Effector memory CD4-positive, alpha-beta T cell (primary cell): ENCODE measurements around the gene HS3ST4.

Source experiments
- DNase-seq, 3 donors: peaks; one replicate each; pipeline ENCODE4 v3.0.0-alpha.2; 2020
- H3K27ac ChIP-seq: 2 replicates; pipeline ENCODE4 v1.7.0; 2013; ENCODE audit warnings: mild to moderate bottlenecking, low read length, moderate library complexity; ENCODE audit not compliant: insufficient read depth, poor library complexity, severe bottlenecking
- H3K27me3 ChIP-seq: replicated peaks from 2 replicates; pipeline ENCODE4 v1.7.0; 2013; ENCODE audit warnings: mild to moderate bottlenecking, low read length; ENCODE audit not compliant: insufficient read depth, control insufficient read depth, poor library complexity, severe bottlenecking
- H3K36me3 ChIP-seq: 2 replicates; pipeline ENCODE4 v1.7.0; 2013; ENCODE audit warnings: mild to moderate bottlenecking, low read length, moderate library complexity; ENCODE audit not compliant: control insufficient read depth, insufficient read depth
- H3K4me1 ChIP-seq: 2 replicates; pipeline ENCODE4 v1.7.0; 2013; ENCODE audit warnings: low read length, mild to moderate bottlenecking; ENCODE audit not compliant: control insufficient read depth, insufficient read depth, poor library complexity, severe bottlenecking
- H3K4me3 ChIP-seq: 2 replicates; pipeline ENCODE4 v1.7.0; 2013; ENCODE audit warnings: low read length, low read depth, mild to moderate bottlenecking; ENCODE audit not compliant: insufficient read depth, poor library complexity, severe bottlenecking
- H3K9me3 ChIP-seq: 2 replicates; pipeline ENCODE4 v1.7.0; 2013; ENCODE audit warnings: mild to moderate bottlenecking, low read length, moderate library complexity; ENCODE audit not compliant: control insufficient read depth

HS3ST4 gene

DNA sequence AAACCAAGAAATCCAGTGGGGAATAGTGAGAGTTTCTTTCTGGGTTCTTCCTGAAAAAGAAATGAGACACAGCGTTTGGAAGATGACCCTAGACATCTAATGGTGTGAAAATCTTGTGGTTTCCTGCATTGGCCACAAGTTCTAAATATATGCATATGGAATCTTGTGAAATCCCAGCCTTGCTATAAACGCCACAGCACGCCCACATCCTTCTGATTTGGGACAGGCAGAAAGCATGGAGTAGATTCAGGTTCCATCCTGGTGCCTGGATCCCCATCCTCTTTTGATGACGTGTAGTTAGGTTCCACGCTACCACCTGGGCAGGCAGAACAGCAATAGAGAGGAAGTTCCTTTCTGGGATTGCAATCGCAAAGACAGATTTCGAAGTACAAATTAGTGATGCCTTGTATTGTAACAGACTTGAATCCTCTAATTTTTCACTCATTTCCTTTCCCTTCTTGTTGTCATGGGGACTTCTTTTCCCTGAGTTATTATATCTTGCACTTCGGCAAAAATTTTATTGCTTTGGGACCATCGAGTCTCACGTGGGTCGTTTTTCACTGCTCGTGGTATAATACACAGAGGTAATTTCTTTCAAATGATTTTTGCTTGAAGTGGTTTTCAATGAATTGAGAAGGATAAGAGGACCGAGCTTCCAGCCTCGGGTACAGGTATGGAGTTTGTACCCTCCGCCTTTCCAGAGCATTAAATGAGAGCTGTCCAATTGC lies 37.6 kb downstream of the HS3ST4 start:
- H3K4me3 ChIP-seq: no peak overlapping the region
- no peak overlapping the region for H3K27ac ChIP-seq
- no peaks in the 10 kb centered on the region for H3K27me3 ChIP-seq
- H3K4me1 ChIP-seq: no peaks in the 10 kb centered on the region
- no peaks in the 10 kb centered on the region for H3K9me3 ChIP-seq
- DNase-seq: no peak
- no peaks in the 10 kb centered on the region for H3K36me3 ChIP-seq

DNA sequence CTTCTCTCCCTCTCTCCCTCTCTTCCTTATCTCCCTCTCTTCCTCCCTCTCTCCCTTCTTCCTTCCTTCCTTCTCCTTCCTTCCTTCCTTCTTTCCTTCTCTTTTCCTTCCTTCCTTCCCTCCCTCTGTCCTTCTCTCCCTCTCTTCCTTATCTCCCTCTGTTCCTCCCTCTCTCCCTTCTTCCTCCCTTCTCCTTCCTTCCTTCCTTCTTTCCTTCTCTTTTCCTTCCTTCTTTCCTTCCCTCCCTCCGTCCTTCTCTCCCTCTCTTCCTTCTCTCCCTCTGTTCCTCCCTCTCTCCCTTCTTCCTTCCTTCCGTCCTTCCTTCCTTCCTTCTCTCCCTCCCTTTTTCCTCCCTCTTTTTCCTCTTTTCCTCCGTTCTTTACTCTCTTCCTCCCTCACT lies 38.6 kb downstream of the HS3ST4 start:
- no peak for DNase-seq
- H3K36me3 ChIP-seq: no peaks in the 10 kb centered on the region
- H3K9me3 ChIP-seq: no peaks in the 10 kb centered on the region
- no peaks in the 10 kb centered on the region for H3K4me1 ChIP-seq
- no peak overlapping the region for H3K4me3 ChIP-seq
- no peaks in the 10 kb centered on the region for H3K27me3 ChIP-seq
- H3K27ac ChIP-seq: no peak overlapping the region

DNA sequence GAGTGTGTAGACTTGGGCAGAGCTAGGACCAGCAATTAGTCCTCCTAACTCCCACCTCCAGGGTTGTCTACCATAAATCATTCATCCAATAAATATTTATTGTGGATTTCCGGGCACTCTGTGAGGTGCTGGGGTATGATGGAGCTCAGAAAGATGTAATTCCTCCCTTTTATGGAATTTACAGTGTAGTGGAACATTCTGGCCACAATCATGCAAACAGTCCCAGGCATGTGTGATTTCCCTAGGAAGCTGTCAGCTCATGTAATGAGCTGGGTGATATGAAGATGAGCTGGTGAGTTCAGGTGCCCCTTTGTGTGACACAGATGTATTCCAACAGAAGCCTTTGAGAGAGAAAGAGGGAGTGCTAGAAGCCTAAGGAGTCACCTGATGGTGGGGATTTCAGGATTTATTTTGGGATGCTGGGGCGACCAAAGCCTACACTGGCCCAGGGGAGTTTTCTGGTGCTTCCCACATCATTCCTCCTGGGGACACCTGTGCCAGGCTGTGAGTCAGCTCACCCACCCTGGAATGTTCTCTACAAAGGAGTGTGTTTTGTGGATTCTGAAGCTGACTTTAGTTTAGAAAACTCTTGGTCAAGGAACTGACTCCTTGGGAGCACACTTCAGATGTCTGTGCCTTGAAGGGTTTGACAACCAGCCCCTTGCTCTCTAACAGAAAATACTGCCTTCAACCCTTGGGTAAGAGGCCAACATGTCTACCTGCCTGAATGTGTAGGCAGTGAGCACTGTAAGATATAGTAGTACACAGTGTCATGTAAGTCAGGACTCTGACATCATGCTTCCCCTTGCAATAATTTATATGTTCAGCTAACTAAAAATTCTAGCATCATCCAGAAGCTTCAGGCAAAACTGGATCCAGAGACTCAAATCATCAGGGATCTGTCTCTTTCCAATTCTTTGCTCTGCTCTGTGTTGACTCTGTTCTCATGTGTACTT lies 42.9 kb downstream of the HS3ST4 start:
- H3K4me3 ChIP-seq: no peak overlapping the region
- no peak overlapping the region for H3K27ac ChIP-seq
- H3K9me3 ChIP-seq: no peaks in the 10 kb centered on the region
- no peaks in the 10 kb centered on the region for H3K36me3 ChIP-seq
- H3K4me1 ChIP-seq: no peaks in the 10 kb centered on the region
- DNase-seq: no peak
- no peaks in the 10 kb centered on the region for H3K27me3 ChIP-seq

DNA sequence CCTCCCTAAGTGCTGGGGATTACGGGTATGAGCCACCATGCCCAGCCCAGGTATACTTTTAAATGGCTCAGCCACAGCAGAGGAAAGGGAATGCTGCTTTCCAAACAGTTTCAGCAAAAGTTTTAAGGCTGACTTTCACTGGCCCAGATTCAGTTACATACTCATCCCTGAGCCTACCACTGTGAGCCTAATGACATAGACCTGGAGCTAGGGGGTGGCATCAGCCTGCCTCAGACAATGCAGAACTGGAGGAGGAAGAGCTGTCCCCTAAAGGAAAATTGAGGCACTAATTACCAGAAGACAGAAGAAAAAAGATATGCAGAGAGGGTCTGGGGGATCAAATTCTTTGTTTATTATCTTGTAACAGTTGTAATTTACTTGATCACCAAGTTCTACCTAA lies 43.9 kb downstream of the HS3ST4 start:
- no peak for DNase-seq
- no peaks in the 10 kb centered on the region for H3K4me1 ChIP-seq
- no peak overlapping the region for H3K27ac ChIP-seq
- H3K27me3 ChIP-seq: no peaks in the 10 kb centered on the region
- no peaks in the 10 kb centered on the region for H3K36me3 ChIP-seq
- H3K9me3 ChIP-seq: no peaks in the 10 kb centered on the region
- H3K4me3 ChIP-seq: no peak overlapping the region

DNA sequence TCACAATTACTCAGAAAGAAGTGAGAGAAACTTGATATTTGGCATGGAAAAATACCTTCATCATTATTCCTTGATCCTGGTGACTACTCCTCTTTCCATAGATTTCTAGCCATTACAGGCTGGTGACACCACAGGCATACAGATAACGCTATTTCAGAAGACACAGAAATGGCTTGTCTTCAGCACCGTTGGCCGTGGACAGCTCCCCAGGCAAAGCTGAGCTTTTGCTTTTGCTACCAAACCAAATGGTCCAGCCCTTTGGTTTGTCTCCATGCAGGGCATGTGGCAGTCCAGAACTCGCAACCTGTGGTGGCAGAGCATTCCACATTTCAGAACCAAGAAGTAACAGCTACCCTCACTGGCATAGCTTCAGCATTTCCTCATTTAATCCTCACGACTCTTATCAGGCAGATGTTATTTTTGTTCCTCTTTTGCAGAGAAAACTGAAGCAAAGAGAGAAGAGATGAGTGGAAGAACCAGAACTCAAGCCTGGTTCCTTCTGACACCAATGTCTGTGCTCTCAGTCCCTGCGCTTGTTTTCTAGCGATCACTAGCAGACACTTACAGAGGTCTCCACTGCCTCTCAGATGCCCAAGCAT lies 55.5 kb downstream of the HS3ST4 start:
- H3K27ac ChIP-seq: no peak overlapping the region
- no peaks in the 10 kb centered on the region for H3K27me3 ChIP-seq
- no peak for DNase-seq
- peaks cover 4% of the 10 kb centered on the region for H3K9me3 ChIP-seq
- no peaks in the 10 kb centered on the region for H3K4me1 ChIP-seq
- H3K36me3 ChIP-seq: no peaks in the 10 kb centered on the region
- no peak overlapping the region for H3K4me3 ChIP-seq

DNA sequence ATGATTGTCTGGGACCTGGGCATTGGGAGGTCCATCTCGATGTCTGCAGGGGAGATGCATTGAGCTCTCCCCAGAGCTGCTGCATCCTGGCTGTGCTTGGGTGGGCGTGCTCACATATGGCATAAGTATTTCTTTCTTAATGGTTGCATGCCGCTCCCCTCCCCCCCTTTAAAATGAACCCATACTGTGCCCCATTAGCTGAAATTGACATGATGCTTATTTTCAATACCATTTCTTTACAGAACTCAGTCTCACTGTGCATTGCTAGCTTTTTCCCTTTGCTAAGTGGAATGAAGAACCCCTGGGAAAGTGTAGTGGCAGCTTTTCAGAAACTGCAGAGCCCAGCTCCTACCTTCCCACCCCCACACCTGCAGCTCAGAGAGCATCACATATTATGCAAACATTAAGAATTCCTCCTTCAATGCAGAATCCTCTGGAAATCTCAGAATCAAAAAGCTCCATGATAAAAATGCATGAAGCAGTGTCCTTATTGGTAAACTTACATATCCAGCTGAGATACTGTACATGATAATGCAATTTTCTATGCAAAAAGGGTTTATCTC lies 56.4 kb downstream of the HS3ST4 start:
- no peaks in the 10 kb centered on the region for H3K27me3 ChIP-seq
- DNase-seq: no peak
- H3K4me1 ChIP-seq: no peaks in the 10 kb centered on the region
- H3K27ac ChIP-seq: no peak overlapping the region
- H3K4me3 ChIP-seq: no peak overlapping the region
- H3K9me3 ChIP-seq: peaks cover 4% of the 10 kb centered on the region
- no peaks in the 10 kb centered on the region for H3K36me3 ChIP-seq

DNA sequence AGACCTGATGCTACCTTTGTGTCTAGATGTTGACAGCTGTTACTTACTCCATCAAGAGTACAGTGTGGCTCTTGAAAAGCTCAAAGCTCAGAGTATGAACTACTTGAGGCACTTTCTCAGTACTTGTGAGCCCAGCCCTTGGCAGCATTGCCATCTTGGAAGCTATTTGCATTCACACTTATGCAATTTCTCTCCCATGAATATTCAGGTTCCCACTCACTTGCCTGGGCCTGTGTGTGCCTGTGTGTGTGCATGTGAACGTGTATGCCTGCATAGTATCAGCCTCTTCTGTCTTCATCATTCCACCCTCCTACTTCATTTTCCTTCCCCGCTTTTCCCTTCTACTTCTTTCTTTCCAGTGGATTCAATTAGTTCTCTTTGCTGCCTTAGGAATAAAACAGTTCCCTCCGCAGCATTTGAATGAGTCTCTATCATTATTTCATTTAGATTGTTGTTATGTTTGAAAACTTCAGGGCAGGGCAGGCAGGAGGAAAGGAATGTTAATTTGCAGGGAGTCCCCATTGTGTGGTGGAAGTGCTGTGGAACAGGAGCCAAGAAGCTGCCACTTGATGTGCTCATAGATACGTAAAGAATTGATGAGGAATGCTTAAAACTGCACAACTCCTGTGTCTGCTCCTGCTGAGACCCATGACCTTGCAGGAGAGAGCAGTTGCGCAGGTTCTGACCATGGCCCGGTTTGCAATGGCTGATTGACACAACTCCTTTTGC lies 58.9 kb downstream of the HS3ST4 start:
- peaks cover 4% of the 10 kb centered on the region for H3K9me3 ChIP-seq
- H3K4me1 ChIP-seq: no peaks in the 10 kb centered on the region
- H3K36me3 ChIP-seq: no peaks in the 10 kb centered on the region
- no peak overlapping the region for H3K4me3 ChIP-seq
- no peak for DNase-seq
- H3K27me3 ChIP-seq: no peaks in the 10 kb centered on the region
- no peak overlapping the region for H3K27ac ChIP-seq

DNA sequence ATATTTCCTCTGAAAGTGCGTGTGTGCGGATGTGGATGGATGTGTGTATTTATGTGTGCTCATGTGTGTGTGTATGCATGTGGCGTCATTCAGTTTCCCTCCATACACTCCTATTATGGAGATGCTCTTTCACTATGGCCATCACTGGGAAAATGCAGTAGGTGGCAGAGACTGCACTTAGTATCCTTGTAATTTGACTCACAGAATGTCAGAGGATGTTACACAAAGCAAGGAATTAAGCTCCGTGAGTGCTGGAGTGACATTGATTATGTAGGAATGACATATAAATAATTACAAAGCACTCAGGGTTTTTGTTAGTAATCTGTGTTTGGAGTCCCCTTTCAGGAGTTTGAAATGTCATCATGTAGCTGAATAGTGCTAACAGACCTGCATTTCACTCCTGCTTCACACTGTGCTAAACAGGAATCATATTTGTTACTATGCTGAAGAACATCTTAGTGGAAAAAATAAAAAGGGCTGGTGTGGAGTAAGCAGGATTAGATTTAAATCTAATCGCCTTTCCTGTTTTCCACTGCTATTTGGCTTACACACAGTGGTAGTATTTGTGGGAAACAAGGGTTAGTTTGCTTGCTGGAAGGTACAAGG lies 59.6 kb downstream of the HS3ST4 start:
- H3K9me3 ChIP-seq: peaks cover under 1% of the 10 kb centered on the region
- DNase-seq: no peak

DNA sequence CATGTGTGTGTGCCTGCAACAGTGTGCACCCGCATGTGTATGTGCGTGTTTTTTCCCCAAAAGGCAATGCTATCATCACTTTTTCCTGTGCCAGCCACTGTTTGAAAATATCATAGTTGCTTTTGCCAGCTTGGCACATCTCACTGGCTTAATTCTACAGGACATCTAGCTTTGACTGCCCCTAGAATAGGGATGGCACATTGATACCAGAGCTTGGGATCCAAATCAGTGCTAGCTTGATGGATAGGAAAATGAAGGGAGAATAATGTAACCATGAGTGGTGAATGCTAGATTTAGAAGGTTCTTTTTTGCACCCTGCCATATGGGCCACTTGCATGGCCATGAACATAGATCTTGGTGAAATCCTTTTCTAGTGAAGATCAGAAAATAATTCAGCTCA lies 72.7 kb downstream of the HS3ST4 start:
- H3K27ac ChIP-seq: no peak overlapping the region
- no peaks in the 10 kb centered on the region for H3K27me3 ChIP-seq
- H3K9me3 ChIP-seq: no peaks in the 10 kb centered on the region
- no peak for DNase-seq
- no peaks in the 10 kb centered on the region for H3K36me3 ChIP-seq
- no peaks in the 10 kb centered on the region for H3K4me1 ChIP-seq
- no peak overlapping the region for H3K4me3 ChIP-seq

More for the DNA sequence above, 59.6 kb downstream of the HS3ST4 start:
- H3K27me3 ChIP-seq: no peaks in the 10 kb centered on the region
- H3K27ac ChIP-seq: no peak overlapping the region
- no peaks in the 10 kb centered on the region for H3K36me3 ChIP-seq
- no peaks in the 10 kb centered on the region for H3K4me1 ChIP-seq
- no peak overlapping the region for H3K4me3 ChIP-seq
